Tibial nerve (tissue), 4 donors: ENCODE results near the gene ASIC1.

Source experiments
- CTCF ChIP-seq, 5 experiments: fragments of 200-600 bp in 3 of 5; fragments of 450-650 bp in 2 of 5; sonication (generic) in 3 of 5; IDR thresholded peaks; one replicate each; pipeline ENCODE4 v1.5.1; 2016 to 2019; ENCODE audit warnings: antibody characterized with exemption in 5 of 5, mild to moderate bottlenecking in 3 of 5, moderate library complexity in 2 of 5
- EP300 ChIP-seq, 2 donors: sonication (generic); formaldehyde crosslinking; IDR thresholded peaks; one replicate each; pipeline ENCODE4 v1.6.1; 2017; ENCODE audit warnings: antibody characterized with exemption in 2 of 2, mild to moderate bottlenecking in 1 of 2

- TF ChIP-seq CTCF (IDR thresholded peaks at IDR 0.05): no peak
- no peak for TF ChIP-seq EP300 (IDR thresholded peaks at IDR 0.05)
Measured at GRCh38 chr12:50078281-50078680, 20.9 kb downstream of the ASIC1 start.
